ENCODE data around the gene TRPV2.
"Not testable (repeated sequence)": the region's sequence is repeated elsewhere in the genome, so short reads cannot be mapped to it uniquely, and the experiment has no call there.

TRPV2 gene

DNA sequence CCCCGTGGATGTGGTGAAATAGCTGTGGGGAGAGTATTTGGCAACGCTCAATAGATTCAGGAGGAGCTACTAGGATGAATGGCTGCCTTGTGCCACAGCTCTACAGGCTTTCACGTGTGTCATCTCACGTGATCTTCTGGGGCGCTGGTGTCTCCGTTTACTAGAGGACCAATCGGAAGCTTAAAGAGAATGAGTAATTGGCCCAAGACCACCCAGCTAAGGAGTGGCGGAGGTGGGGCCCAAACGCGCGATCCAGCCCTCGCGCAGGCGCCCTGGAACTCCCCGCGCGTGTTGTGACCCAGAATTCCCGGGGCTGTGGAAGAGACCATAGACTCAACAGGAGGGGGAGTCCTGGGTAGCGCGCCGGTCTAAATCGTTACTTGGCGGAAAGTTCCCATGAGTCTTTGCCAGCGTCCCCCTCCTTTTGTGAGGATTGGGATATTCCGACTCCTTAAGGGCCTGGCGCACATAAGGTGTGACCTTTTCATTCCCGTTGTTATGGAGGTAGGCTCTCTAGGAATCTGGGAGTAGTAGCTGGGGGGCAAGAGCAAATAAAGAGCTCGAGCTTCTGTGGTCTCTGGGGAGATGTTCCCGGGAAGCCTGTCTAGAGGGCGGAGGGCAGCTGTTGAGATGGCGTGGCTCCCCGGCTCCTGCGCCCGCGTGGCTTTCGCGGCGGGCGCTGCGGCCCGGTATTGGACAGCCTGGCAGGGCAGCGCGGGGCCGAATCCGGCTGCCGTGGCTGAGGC, 23.4 kb downstream of the TRPV2 start:
- peak; percentile 98 for DNase-seq

DNA sequence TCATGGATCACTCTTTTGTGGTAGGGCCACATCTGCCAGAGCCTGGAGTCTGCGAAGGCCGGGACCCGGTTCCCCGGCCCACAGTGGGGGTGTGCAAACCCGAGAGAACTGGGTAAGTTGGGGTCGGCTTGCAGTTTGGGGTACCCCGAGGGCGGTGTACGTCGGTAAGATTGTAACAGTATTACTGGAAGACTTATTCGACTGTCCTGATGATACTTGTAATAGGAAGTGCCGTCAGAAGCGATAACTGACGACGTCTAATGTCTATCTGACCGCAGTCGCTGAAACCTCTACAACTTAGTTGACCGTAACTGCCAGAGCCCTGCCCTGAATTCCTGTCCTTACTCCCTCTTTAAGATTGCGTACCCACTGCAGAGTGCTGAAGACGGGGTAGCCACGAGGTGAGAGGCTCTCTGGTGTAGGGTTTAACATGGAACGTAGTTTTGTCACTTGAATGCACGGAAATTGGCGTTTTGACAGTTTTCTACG, 24.0 kb downstream of the TRPV2 start:
- DNase-seq = no peak

DNA sequence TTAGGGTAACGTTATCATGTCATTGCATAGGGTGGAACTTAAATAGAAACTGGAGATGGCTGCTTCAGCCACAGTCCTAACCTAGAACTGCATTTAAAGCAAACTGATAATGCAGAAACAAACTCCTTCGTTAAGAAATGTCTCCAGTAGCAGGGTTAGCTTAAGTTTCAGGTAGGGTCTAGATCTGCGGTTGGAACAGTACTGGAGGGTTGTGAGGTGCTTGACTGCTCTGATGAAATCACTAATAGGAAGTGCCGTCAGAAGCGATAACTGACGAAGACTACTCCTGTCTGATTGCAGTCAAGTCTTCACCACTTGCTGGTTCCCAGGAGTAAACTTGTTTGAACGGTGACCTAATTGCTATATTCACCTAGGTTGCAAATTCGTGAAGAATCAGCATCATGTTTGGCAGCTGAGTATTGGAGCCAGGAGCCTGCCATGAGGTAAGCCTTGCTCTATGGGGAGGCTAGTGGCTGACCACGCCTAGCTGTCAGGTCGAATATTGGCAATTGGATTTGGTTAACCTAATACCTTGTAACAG, 24.5 kb downstream of the TRPV2 start:
- DNase-seq = no peak

DNA sequence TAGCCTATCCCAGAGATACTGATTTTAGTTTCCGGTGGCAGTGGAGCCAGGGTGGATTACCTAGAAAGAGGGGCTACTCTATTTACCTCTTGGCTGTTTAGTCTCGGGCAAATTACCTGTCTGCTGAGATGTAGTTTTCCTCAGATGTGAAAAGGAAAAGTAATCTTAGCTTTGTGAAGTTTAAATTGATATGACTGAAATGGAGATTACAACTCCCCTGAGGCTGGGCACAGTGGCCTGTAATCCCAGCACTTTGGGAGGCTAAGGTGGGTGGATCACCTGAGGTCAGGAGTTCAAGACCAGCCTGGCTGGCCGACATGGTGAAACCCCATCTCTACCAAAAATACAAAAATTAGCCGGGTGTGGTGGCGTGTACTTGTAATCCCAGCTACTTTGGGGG, 25.0 kb downstream of the TRPV2 start:
- not testable (repeated sequence) for DNase-seq

DNA sequence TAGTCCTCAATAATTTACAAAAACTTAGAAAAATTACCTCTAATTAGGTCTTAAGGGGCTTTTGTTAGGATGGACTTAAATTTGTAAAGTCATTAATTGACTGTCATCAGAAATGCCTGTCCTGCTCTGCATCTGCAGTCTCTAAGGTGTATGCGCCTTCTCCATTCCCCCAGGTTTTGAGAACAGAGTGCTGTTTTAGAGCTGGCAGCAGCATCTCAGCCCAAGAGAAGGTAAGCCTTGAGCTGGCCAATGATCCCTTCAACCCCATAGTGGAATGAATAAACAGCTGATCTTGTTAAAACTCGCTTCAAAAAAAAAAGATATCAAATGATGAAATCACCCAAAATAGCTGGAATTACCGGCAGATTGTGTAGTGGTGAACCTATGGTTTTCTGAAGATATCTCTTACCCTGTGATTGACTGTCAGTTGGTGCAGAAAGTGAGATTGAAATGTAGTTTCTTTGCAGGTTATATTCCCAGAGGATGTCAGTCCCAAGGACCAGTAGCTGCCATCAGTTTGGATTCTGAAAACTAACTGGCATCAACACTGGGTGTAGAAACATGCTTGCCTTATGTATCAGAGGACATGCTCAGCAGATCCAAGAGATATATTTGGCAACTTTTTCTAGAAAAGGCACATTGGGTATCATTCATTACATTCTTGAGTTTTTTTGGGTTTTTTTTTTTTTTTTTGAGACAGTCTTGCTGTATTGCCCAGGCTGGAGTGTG, 25.7 kb downstream of the TRPV2 start:
- DNase-seq = no peak

DNA sequence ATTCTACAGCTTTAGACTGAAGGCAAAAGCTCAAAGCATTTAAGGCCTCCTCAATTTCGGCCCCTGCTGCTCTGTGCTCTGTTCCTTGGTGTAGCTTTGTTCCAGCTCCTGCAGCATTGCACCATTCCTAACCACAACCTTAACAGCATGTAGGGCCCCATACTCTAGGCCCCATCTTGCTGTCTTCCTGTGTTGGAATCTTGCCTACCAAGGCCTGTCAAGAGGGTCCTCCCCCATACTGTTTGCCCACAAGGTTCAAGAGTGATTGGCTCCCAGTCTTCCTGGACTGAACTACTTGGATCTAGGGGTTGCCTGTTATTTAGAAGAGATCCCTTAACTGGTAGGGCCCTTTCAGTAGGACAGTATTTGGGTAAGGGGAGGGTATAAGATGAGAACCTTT, 26.8 kb downstream of the TRPV2 start:
- no peak for DNase-seq

DNA sequence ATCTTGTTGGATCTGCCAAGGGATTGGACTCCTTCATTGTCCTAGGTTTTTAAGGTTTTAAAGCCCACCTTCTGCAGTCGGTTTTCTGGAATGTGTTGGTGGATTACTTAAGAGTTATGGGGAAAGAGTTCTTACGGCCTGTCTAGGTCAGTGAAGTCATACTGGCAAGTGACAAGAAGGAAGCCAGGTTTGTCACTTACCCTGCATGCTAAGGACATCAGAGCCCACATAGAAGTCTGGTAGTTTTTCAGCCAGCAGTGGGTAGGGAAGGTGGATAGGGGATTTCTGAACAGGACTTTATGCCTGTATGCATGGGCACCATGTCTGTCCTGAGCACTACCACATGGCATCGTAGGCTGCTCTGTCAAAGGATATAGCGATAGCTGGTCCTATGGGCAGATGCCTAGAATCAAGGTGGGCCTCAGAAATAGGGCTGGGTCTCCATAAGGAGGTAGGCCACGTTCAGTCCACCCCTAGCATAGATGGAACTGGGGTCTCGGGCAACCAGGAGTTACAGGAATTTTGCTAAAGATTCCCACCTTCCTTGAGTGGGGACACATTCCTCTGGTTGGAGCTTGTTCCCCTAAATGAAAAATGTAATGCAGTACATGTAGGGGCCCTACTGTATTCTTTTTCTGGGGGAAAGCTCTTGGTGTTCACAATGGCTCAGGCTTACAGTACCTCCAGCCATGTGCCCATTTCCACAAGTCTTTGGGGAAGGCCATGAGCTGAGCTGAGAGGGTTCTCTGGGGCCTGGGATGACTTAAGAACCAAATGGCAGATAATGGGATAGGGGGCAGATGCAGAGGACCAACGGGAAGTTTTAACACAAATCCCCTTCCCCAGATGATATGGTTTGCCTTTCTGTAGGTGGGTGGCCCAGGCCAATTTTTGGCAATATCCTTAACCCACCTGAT, 27.5 kb downstream of the TRPV2 start:
- DNase-seq = no peak

DNA sequence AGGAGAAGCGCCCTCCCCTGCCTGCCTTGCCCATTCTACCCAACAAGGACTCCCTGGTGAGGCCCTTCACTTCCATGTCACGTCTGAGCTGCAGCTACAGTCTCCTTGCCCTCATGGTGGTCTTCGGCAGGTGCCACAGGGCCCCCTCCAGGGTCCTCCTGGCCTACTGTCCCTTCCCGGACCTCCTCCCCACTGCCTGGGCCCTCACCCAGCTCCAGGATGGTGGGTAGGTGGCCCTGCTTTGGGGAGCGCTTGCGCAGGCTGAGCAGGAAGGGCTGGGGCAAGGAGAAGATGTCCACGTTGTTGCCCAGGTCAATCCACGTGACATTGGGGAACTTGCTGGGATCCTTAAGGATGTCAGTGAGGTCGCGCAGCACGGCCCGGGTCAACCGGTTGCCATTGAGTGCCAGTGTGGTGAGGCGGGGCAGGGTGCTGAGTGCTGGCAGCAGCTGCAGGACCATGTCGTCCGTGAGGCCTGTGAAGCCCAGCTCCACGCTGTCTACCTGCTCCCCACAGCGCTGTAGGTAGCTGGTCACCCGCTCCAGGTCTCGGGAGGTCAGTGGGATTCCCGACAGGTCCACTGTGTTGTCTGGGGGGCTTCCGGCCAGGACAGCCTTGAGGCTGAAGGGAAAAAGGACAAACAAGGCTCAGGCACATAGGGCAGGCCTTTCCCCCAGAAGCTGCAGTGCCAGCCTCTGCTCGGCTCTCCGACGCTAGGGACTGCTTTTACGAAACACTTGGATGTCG, 28.3 kb downstream of the TRPV2 start:
- no peak for DNase-seq

DNA sequence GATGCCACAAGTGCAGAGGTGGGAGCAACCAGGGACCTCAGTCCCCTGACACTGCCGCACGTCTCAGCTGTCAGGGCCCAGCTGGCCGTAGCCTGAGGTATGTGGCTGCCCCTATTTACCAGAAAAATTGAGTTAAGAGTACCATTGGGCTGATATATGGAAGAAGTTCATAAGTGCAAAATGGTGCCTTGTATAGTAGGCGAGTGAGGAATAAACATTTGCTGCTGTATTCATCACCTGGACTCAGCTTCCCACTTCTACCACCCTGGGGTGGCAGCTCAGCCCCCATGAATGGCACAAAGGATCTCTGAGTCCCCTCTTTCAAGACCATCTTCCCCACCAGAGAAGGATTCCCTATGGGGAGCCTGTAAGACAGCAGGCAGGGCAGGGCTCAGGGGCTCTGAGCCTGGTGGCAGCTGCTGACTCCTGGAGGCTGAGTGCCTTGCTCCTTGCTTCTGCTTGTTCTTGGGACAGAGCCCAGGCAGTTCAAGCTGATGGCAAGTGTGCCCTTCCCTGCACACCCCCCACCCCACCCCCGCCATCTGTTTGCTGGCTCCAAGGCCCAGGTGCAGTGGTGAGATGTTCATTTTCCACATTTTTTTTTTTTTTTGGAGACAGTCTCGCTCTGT, 29.0 kb downstream of the TRPV2 start:
- no peak for DNase-seq

DNA sequence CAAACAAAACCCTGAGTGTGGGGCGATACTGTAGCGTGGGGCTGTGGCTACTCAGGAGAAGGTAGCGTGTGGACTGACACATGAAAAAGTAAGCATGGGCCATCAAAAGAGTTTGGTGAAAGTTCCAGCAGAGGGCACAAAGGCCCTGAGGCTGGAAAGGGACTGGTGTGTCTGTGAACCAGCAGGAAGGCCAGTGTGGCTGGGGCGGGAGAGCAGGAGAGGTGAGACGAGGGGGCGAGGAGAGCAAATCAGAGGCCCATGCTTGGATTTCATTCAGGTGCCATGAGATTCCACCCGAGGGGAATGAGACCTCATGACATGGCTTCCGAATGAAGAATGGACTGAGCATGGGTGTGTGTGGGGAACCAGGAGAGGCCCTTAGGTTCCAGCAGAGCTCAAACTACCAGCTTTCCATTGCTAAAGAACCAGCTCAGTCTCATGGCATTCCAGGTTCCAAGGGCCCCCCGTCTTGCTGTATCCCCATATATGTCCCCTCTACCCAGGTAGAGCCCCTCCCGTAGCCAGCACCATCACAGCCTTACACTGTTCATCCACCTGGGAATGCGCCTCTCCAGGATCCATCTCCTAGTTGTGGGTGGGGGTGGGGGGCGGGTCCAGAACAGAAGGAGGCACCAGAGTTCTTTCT, 31.1 kb downstream of the TRPV2 start:
- no peak for DNase-seq

DNA sequence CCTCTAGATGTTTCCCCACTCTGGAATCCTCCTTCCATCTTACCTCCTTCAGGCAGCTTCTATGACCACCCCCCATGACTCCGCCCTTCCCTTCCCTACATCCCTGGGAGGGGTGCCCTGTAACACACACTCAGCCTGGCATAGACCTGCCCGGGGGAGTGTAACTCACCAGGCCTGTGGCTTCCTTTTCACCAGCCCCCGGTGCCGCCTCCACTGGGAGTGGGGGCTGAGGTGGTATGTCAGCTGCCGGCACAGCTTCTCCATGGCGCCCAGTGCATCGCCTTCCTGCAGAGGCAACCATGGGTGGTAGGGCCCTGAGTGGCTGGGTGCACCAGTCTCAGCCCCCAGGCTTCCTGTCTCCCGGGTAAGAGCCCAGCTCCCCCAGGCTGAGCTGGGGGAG, 32.3 kb downstream of the TRPV2 start:
- no peak for DNase-seq

DNA sequence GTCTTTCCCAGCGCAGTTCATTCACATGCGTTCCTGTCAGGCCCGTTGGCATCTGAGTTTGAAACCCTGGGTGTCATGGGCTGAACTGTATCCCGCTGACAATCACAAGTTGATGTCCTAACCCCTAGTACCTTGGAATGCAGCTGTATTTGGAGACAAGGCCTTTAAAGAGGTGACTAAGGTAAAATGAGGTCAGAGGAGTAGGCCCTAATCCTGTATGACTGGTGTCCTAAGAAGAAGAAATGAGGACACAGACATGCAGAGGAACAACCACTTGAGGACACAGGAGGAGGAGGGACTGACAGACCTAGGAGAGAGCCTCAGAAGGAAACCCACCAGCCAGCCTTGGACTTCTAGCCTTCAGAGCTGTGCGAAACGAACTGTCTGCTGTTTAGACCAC, 33.1 kb downstream of the TRPV2 start:
- DNase-seq = no peak

DNA sequence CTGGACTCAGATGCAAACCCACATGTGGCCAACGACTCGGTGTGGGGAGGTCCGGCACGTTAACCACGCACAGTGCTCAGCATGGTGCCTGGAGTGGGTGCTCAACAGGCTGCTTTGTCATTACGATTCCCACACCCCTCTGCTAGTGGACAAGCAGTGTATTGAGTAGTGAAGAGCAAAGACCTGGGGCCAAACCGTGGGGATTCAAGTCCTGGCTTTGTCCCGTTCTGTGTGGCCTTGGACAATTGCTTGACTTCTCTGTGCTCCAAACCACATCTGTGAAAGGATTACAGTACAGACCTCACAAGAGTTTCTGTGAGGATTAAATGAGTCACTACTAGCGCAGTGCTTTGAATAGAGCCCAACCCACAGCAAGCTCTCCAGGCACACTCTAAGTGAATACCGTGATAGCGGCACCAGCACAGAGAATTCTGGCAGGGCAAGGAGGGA, 33.8 kb downstream of the TRPV2 start:
- no peak for DNase-seq

DNA sequence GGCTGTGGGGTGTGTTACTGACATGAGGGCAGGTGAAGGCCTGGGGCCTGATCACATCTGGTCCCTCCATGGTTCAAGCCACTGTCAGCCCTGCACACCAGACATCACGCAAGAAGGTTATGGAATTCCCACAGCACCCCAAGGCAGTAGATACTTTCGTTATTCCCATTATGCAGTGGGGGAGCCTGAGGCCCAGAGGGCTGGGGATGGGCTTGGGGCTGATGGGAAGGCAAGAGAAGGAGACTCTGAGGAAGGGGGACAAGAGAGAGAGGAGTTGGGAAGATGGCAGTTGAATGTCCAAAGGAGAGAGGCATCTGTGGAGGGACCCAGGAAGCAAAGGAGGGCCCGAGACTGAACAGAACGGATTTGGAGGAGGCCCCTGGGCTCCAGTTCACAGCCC, 34.7 kb downstream of the TRPV2 start:
- no peak for DNase-seq

DNA sequence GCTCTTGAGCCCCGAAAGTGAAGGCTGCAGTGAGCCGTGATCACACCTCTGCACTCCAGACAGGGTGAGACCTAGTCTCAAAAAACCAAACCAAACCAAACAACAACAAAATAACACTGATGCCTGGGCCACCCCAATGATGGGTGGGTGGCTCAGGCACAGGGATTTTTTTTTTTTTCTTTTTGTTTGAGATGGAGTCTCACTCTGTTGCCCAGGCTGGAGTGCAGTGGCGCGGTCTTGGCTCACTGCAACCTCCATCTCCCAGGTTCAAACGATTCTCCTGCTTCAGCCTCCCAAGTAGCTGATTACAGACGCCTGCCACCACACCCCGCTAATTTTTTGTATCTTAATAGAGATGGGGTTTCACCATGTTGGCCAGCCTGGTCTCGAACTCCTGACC, 36.9 kb downstream of the TRPV2 start:
- DNase-seq = not testable (repeated sequence)

DNA sequence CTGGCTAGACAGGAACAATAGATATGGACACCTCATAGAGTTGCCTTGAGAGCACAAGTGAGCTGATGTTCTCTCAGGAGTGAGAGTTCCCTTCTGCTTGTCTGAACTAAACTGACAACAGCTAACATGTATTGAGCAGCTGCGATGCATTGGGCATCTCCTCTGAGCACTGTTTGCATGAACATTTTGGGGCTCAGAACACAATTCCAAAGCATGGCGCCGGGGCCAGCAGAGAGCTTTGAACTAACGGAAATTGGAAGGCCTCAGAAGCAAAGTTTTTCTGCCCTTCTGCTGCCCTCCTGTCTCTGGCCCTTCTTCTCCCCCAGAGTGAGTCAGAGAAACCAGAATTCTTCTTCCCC, 38.1 kb downstream of the TRPV2 start:
- no peak for DNase-seq

DNA sequence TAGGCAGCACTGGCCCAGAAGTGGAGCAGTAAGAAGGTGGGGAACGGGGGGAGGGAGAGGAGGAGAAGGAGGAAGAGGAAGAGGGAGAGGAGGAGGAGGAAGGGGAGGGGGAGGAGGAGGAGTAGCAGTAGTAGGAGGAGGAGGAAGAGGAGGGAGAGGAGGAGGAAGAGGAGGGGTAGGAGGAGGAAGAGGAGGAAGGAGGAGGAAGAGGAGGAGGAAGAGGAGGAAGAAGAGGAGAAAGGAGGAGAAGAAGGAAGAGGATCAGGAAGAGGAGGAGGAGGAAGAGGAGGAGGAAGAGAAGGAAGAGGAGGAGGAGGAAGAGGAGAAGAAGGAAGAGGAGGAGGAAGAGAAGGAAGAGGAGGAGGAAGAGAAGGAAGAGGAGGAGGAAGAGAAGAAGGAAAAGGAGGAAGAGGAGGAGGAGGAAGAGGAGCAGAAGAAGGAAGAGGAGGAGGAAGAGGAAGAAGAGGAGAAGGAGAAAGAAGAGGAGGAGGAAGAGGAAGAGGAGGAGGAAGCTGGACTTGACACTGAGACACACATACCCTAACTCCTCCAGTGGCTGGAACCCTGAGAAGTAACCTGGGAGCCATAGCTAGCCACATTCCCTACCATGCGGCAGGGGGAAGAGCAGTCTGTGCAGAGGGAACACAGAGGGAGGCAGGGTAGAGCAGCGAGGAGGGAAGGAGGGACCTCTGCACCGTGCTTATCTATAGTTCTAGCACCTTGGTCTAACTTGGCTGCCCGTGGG, 40.8 kb downstream of the TRPV2 start:
- no peak for DNase-seq

DNA sequence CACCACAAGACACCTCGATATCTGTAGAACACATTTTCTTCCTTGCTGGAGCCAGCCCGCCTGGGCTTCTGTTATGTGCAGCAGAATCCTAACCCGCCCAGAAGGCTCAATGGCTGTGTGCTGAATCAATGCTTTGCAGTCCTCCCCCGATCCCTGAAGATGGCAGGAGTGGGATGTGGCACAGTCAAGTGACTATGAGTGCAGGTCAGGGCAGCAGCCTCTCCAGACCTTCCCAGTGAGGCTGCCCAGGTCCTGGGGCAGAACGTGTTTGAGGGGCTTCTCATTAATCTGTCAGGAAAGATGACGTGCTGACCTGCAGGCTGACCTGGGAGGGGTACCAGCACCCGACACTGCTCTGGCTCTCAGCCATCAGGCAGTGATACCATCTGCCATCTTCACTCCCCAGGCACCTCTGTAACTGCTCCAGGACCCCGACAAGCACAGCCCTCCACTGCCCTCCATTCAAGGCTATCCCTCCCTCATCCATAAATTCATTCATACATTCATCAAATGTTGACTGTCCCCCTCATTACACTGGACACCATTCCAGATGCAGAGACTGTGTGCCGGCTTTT, 41.5 kb downstream of the TRPV2 start:
- DNase-seq = no peak

DNA sequence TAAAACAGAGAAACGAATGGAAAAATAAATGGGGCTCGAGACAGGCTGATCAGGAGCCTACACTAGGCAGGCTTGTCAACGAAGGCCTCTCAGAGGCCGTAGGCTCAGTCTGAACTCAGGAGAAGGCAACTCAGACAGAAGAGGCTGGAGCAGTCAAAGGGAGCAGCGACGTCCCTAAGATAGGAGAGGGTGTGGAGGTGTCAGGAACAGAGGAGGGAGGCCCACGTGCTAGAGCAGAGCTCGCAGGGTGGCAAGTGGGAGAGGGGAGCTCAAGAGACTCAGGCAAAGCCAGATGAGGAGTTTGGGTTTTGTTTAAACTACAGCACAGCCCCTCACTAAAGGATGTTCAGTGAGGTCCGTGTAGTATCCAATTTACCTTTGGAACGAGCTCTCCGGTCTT, 43.9 kb downstream of the TRPV2 start:
- DNase-seq = no peak

DNA sequence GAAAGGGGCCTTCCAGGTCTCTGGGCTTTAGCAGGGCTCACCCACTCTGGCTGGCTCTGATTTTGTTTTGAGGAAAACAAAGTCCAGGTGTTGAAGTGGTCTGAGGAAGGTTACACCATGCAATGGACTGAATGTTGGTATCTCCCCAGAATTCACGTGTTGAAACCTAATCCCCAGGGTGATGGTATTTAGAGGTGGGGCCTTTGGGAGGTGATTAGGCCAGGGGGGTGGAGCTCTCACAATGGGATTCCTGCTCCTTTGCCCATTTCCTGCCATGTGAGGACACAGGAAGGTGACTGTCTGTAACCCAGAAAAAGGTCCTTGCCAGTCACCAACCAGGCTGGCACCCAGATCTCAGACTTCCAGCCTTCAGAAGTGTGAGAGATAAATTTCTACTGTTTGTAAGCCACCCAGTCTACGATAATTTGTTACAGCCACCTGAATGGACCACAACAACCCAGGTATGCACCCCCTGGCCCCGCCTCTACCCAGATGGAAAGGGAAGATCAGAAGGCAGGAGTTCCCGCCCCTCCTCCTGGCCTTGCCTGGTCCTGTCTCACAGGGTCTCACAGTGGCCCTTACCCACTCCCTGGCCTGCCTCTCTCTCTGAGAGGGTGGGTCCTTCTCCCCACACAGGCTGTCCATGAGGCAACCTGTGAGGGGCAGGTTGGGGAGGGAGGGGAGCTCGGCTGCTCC, 44.6 kb downstream of the TRPV2 start:
- DNase-seq = no peak

Measured in NCI-H1092 treated with DMSO at 0.1 percent for 48 hours (cell line).